HG03066 (cell line): Measurements from ENCODE around the gene ELMO1.

Experiments
- ATAC-seq: cut with Tn5 transposase; IDR thresholded peaks from one replicate; pipeline ENCODE4 v1.9.1; 2021; ENCODE audit warnings: low read depth; ENCODE audit not compliant: unreplicated experiment

ELMO1 gene

DNA sequence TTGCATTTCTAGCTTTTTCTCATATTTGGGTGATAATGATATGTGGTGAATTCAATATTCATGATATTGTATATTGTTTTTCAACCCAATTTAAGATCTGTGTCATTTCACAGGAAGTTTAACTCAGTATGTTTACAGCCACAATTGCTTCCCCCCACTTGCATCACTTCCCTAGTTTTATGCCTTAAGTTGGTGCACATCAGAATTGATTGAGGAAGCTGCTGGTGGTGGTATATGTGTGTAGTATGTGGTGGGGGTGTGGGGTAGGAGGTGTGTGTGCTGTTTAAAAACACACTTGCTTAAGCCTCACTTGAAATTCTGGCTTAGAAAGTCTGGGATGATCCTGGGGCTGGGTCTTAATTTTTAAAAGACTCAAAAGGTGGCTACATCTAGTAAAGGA is 479.3 kb downstream of the ELMO1 start:
- ATAC-seq, result no peak

DNA sequence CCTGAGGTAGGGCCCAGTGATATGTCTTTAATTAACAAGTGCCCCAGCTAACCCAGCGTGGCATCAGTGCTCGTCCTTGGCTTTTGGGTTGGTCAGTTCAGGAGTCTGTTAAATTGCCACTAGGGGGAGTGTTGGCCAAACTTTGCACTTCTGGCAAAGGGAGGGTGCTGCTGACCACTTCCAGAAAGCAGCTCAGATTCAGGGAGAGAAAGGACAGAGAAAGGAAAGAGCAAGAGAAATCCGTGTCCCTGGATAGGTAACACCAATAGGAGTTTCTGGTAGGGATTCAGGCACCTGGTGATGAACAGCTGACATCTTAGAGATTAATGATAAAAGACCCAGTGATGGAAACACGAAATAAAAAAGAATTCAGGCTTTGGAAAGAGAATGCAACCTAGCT is 481.3 kb downstream of the ELMO1 start:
- ATAC-seq, result no peak

DNA sequence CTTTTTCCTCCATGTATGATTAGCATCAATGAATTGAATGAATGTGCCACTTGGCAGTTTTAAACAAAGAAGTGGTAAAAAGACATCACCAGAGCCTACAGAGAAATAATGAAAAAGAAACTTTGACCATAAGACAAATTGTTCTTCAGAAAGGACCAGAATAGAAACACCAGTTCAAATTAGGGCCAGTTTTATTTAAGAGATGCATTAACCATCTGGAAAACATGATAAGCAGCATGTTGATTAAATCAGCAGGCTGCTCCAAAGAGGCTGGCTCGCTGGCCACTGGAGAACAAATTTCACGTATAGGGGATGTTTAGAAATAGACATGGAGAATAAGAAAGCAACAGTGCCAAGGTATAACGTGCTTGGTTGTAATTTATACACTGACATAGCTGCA is 482.0 kb downstream of the ELMO1 start:
- ATAC-seq, result no peak

DNA sequence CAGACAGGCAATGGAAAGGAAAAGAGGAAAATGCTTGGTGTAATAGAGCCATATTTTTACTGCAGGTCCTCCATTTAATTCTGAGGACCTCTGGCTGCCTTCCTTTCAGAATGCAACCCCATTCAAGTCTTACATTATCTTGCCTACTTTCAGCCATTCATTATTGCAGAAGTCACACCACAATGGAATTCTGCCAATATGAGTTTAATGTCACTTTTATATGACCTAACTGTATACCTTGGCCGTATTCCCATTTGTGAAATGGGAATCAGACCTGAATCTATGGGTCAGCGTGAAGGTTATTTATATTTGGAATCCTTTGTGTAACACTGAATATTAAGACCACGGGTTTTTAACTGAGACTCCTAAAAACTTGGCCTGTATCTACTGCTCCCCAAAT is 482.6 kb downstream of the ELMO1 start:
- ATAC-seq, result no peak

DNA sequence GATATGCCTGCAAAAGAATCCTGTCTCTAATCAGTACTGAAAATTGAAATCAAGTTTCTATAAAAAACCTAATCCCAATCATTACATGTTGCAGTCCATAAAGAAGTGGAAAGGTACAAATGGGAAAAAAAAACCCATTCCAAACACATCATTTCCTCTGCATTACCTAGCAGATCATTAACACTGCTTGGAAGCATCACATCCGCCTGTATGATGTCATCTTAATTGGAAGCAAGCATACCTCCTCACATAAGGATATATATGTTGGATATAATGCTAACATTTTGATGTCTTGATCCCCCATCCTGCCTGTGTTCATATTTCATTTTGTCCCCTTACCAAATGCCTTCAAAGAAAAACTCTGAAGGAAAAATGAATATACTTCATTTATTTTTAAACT is 483.0 kb downstream of the ELMO1 start:
- no peak for ATAC-seq

DNA sequence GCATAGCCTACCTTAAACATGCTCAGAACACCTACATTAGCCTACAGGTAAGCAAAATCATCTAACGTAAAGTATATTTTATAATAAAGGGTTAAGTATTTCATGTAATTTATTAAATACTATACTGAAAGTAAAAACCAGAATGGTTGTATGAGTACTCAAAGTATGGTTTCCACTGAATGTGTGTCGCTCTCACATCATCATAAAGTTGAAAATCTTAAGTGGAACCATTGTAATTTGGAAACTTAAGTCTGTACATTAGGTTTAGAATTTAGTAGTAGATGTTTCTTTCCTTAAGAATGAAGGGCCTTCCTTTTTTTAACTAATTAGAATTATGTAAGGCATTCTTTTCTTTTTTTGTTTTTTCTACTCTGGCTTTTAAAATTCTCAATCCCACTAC is 484.4 kb downstream of the ELMO1 start:
- no peak for ATAC-seq

DNA sequence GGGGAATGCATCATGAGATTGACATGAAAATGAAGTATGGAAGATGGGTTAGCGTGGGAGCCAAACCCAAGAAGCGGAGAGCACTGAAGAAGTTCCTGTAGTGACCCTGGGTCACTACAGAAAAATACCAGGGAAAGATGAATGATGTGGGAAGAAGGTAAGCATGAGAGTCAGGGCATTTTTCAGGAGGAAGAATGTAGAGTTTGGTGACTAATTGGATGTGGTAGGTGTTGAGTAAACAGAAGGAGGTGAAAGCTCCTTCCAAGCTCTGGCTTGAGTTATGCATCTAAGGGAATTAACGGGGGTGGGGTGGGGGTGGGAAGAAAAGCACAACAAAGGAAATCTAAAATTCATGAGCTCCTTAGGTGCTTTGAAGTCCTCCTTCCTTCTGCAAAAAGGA is 486.3 kb downstream of the ELMO1 start:
- no peak for ATAC-seq

DNA sequence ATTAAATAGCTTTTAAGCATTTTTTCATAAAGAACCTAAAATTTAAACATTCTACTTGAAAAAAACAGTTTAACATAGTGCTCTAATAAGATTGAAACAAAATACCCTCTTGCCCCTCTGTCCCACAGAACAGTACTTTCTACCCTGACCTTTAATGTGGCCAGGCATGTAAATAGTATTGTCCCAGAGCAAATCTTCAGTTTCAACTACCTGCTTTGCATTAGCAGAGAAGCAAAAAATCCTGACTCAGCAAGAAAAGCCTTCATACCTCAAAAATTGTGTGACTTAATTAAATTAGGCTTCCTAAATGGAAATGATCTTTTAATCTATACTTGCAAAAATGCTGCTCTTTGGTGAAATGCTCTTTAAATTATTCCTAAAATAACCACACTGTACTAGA is 487.0 kb downstream of the ELMO1 start:
- peak; percentile 50 for ATAC-seq

DNA sequence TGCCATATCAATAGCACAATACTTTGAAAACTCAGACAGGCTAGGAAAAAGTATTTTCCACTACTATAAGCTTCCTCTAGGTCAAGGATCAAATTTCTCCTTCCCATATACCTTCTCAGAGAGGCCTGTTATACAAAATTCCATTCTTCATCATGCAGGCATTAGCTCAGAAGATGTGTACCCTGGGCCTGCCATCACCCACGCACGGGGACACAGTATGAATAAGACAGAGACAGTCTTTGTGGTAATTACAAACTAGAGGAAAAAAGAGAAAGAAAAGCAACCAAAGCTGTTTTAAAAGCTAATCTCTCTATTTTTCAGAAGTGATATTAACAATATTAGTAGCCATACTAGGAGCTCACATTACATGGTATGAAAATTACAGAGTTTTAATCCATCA is 487.6 kb downstream of the ELMO1 start:
- no peak for ATAC-seq

DNA sequence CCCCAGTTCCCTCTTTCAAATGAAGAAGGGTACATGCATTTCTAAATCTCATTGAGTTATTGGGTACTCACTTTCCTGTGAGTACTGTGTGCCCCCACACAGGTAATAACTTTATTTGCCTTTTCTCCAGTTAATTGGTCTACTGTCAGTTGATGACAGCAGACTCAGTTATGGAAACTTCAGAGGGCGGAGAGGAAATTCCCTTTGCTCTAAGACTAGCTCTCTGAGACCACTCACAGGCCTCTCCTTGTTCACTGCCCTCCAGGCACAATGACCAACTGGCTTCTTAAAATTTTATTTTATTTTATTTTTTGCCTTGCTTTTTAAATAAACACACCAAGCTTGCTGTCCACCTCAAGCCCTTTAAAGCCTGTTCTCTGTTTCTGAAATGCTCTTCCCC is 488.6 kb downstream of the ELMO1 start:
- no peak for ATAC-seq

DNA sequence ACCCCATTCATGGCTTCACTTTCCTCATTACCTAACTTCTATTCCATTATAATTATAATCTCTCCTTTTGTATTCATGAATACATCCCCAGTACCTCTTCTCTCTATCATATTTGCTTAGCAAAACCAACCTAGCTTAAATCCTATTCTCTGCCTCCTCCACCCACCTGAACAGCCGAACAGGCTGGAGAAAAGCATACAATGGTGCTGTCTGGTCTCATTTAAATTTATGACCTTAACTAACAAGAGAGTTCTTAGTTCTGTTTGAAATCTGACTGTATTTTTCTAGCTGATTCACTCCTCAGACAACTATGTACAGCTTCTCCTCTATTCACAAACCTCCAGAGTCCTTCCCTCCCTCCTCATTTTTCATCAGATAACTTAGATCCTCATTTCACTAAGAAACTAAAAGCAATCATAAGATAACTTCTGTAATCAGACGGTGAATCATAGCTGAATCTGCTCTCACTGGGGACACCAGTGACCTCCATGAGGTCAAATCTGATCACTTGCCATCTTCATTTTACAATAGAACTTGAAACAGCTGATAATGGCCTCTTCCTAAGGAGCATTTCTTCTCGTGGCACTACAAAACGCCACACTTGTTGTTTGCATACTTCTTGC is 490.4 kb downstream of the ELMO1 start:
- no peak for ATAC-seq

DNA sequence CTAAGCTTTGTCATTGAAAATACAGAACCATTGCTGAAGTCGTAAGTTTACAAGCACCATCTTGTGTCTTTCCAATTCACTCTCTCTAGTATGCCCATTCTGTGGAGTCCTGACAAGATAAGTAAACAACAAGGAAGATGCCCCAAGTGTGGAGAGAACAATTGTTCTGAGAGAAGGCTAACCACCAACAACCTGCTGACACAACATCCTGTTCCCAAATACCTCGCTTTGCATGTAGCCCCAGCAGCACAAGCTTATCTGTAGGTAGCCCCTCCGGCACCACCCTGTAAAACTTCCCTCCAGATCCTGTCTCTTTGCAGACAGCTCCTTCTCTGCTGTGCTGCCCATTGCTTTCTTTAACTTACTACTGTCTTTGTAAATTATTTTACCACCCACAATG is 491.0 kb downstream of the ELMO1 start:
- ATAC-seq, result no peak

DNA sequence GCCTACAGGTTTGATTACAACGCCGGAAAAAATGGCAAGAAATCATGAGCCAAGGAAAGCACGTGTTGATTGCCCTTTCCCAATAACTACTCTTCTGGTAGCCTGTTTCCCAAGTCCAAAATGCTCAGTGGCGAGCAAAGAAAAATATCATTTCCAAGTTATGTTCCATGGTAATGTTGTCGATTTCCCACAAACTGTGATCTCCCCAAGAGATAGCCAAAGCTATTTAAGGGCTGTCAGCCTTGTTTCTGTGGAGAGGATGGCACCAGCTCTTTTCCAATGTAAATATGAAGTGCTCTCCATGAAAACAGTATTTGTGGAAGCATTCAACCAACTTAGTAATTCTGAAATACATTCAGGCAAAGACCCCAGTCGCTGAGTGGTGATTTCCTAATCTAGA is 491.9 kb downstream of the ELMO1 start:
- ATAC-seq, result no peak

DNA sequence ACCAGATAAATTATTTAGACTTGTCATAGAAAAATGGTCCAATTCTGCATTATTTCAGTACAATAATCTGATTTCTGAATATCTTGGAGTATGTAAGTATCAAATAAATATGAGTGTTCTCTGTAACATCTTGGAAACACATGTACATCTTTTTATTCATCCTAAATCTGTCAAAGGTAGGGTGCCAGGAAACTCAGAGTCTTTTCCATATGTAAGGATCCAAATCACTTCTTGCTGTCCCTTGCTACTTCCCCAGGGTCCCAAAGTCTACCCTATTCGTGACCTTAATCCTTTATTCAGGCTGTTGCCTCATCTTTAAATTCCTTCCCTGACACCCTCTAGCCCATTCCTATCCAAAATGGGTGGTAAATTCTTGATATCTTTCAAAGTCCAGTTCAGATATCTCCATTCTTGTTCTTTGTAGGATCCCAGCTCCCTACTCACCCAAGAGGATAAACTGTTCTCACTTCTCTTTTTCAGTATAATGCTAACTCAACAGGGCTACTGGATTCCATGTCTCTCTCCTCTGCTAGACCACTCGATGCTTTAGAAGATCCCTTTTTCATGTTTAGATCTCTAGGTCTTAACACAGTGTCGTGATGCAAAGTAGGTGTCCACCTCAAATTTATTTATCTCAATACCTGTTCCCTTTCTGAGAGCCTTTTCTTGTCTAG is 493.1 kb downstream of the ELMO1 start:
- no peak for ATAC-seq

DNA sequence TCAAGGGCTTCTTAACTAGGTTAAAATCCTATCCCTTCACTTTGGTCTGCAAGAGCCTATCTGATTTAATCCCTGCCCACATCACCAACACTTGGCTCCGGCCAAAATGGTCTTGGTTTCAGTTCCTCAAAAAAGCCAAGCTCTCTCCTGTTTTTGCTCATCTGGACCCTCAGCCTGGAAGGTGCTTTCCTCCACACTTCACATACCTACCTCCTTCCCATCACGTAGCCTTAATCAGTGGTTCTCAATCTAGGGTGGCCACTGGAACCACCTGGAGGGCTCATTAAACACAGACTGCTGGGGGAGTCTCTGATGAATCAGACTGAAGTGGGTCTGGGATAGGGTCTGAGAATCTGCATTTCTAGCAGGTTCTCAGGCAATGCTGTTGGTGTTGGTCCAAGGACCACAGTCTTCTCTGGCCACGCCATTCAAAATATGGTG is 497.4 kb downstream of the ELMO1 start:
- peak; percentile 90 for ATAC-seq

DNA sequence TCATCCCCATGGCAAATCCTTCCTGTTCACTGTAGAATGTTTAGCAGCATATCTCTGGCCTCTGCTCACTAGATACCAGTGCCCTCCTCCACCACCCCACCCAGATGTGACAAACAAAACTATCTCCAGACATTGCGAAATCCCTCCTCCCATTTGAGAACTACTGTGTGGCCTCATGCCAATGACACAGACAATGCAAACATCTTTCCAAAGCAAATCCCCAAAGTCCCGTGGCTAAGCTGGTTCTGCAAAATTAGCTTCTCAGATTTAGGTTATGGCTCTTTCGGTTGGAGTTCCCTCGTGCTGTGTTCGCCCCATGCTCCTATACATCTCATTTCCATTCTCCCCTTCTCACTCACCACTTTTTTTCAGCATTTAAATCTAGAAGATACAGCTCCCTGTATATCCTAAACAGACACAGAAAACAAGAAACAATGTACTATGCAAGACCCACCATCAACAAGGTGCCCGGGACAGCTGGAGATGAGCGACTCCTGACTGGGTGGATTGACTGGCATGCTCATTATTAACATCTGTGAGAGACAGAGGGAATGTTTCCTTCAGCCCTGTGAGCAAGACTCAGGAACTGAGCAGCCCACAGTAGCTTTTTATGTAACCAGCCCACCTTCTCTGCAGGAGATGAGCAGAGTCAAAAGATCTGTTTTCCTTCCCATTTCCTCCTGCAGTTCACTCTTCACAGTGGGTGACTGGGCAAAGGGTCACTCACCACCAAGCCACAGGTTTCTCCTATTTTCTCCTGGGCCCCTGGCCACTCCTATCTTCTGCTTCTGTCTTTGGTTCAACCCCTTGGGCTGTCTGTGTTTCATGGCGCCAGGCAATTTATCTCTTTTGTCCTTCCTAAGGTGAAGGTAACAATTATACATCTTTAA is 498.7 kb downstream of the ELMO1 start:
- ATAC-seq, result no peak

DNA sequence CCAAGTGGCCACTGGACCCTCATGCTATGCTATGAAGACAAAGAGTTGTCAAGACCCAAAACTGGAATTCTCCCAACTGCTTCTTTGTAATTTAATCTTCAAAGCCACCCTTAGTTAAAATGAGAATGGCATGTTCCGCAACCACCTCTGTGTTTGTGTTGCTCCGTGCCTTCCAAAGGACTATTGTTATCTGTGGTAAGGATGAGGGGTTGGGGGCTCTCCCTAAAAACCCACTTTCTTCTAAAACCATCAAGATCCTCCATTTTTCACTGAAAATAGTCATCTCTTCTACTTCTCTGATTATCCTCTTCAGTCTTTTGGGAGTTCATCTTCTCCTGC is 502.3 kb downstream of the ELMO1 start:
- no peak for ATAC-seq

DNA sequence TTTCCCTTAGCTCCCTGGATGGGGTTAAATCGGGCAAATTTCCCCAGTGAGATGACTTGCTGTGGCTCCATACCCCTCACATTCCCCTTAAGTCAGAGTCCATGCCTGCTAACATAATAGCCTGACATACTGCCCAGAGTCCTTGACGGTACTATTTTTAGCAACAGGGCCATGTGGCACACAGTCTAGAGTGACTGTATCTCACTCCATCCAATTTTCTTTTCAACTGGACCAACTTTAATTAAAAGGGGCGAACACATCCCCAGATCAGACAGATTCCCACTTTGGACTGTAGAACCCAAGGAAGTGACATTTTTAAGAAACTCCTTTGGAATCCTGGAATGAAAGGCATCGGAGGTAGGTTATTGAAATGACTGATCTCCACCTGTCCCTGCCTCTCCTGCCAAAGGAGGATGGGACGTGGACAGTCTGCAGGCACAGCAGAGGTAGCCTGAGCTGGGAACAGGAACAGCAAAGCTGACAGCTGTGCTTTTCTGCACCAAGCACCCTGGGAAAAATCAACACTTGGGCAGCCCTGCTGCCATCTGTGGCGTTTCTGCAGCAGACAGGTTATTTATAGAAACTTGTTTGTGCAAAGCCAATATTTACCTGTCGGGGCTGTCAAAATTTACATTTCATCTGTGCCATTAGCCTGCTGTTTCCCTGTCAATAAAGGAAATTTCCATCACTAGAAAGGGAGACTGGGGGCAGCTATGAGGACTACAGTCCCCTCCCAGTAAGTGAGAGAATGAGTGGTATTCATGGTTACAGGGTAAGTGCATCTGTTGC is 502.9 kb downstream of the ELMO1 start:
- no peak for ATAC-seq

DNA sequence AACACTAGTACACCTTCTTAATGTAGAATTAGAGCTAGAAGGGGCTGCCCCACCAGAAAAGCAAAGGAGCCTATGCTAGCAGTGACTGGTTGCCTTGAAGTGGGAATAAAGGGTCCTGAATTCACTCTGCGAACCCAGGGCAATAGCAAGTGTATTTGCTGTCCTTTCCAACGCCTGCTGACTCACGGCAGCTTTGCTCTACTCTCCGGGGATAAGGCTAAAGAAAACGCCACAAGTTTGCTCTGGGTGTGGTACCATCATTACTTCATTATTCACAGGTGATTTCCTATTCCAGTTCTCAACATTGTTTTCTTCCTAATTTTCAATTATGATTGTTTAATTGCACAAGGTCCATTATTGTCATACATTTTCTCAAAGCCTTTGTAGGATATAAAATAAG is 503.8 kb downstream of the ELMO1 start:
- no peak for ATAC-seq

DNA sequence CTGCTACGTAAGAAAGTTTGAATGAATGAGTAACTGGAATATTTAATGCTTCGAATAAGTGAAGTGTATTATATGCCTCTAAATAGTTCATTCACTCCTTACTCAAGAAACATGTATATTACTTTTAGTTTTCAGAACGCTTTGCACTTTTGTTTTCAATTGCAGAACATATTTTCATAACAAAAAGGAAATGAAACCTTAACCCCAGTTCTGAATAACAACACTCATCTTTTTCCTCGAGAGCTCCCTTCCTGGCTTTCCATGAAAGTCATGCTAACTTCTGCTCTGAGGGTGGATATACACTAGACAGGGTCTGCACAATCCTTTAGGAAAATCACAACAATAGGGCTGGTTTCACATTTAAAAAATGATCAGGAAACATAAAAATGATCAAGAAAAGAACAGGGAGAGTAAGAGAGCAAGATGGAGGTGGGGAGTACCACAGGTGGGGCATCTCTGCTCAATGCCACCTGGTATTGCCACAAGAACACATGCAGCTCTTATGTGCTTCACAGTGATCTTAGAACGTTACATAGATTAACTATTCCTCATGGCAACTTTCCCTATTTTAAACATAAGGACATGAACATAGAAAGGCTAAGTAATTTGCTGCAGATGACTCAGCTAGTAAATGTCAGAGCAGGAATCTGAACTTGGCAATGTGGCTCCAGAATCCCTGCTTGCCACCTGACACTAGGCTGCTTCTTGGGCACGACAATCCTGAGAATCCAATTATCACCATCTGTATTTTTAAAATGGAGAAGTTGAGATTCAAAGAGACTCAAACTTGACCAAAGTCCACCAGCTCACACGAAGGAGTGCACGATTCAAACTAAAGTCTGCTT is 504.9 kb downstream of the ELMO1 start:
- ATAC-seq, result no peak
